K562 (cell line): ENCODE measurements around the gene ZNF597. TPM values are rescaled to one million over a fixed set of nuclear protein-coding genes. Genes with fewer than 3 reads are reported as not detected.

Experiments used
- BCOR ChIP-seq: fragments of 450-650 bp; IDR thresholded peaks from 2 replicates; pipeline ENCODE4 v1.6.1; 2016
- CTBP1 ChIP-seq: fragments of 450-650 bp; IDR thresholded peaks from 2 replicates; pipeline ENCODE4 v1.6.1; 2016; ENCODE audit warnings: borderline replicate concordance
- HDAC2 ChIP-seq: fragments of 450-650 bp; IDR thresholded peaks from 2 replicates; pipeline ENCODE4 v1.6.1; 2016; ENCODE audit warnings: mild to moderate bottlenecking
- HNRNPK ChIP-seq: fragments of 200-400 bp; formaldehyde crosslinking; IDR thresholded peaks from one replicate; pipeline ENCODE4 v1.6.1; 2018; ENCODE audit warnings: mild to moderate bottlenecking, low read depth, low read length; ENCODE audit not compliant: poor library complexity, severe bottlenecking
- MAFF ChIP-seq: IDR thresholded peaks from 2 replicates; pipeline ENCODE4 v1.6.1; 2012; ENCODE audit warnings: low read length, improper control_type of control experiment
- MEIS2 ChIP-seq: fragments of 450-650 bp; IDR thresholded peaks from 2 replicates; pipeline ENCODE4 v1.6.1; 2014; ENCODE audit warnings: mild to moderate bottlenecking; ENCODE audit not compliant: partially characterized antibody
- RAD21 ChIP-seq, 2 experiments: fragments of 250-450 bp in 1 of 2; fragments of 450-650 bp in 1 of 2; sonication (Bioruptor Pico) in 1 of 2; formaldehyde crosslinking in 1 of 2; IDR thresholded peaks in 1 of 2; conservative IDR thresholded peaks in 1 of 2; 2 replicates each; pipeline versions ENCODE4 v1.4.0 to v1.8.0; 2020 to 2022; ENCODE audit warnings: mild to moderate bottlenecking in 2 of 2, moderate library complexity in 1 of 2
- SNRNP70 ChIP-seq: fragments of 200-400 bp; formaldehyde crosslinking; optimal IDR thresholded peaks from 2 replicates; pipeline ENCODE3; 2017; ENCODE audit warnings: low read depth, low read length
- TCF7L2 ChIP-seq: fragments of 150-350 bp; IDR thresholded peaks from 2 replicates; pipeline ENCODE4 v1.6.1; 2016; ENCODE audit warnings: low read depth, mild to moderate bottlenecking, low read length, moderate library complexity
- YBX1 ChIP-seq: fragments of 450-650 bp; IDR thresholded peaks from 2 replicates; pipeline ENCODE4 v1.7.1; 2016; ENCODE audit warnings: mild to moderate bottlenecking
- ZNF133 ChIP-seq: fragments of 250-450 bp; sonication (Bioruptor Pico); IDR thresholded peaks from 2 replicates; pipeline ENCODE4 v1.4.0; 2020; ENCODE audit warnings: mild to moderate bottlenecking
- ZNF561 ChIP-seq: fragments of 450-650 bp; formaldehyde crosslinking; conservative IDR thresholded peaks from 2 replicates; pipeline ENCODE4 v1.4.0; 2020; ENCODE audit warnings: mild to moderate bottlenecking, moderate library complexity
- ZNF764 ChIP-seq: fragments of 250-450 bp; sonication (Bioruptor Pico); IDR thresholded peaks from 2 replicates; pipeline ENCODE4 v1.4.0; 2020; ENCODE audit warnings: low read depth, mild to moderate bottlenecking, moderate library complexity
- ZNF778 ChIP-seq: fragments of 450-650 bp; formaldehyde crosslinking; IDR thresholded peaks from 2 replicates; pipeline ENCODE4 v1.4.0; 2020; ENCODE audit warnings: mild to moderate bottlenecking, moderate library complexity
- ZZZ3 ChIP-seq: fragments of 450-650 bp; IDR thresholded peaks from 2 replicates; pipeline ENCODE4 v1.6.1; 2016; ENCODE audit warnings: antibody characterized with exemption, mild to moderate bottlenecking, moderate library complexity
- polyA plus RNA-seq, 8 experiments: library from polyadenylated mRNA; depleted of rRNA in 4 of 8; stranded (reverse) in 5 of 8; unstranded in 3 of 8; fragments of >200 nt; fragmentation: Nextera tagmentation in 2 of 8; fragmentation: Illumina TruSeq in 1 of 8; extraction: Ambion mirVana in 2 of 8; extraction: Trizol in 1 of 8; gene quantifications; 2 replicates each; pipeline versions ENCODE4 v1.2.1 to v1.2.3, GENCODE V29; 2011 to 2014; ENCODE audit warnings: inconsistent platforms in 1 of 8, missing spikeins in 1 of 8
- total RNA-seq, 7 experiments: library from RNA; depleted of rRNA in 6 of 7; stranded (reverse); fragments of >200 nt in 6 of 7; fragmentation: Illumina TruSeq in 2 of 7; extraction: Trizol in 2 of 7; gene quantifications; 2 replicates each; pipeline versions ENCODE4 v1.2.1 to v1.2.3, GENCODE V29; 2011 to 2021; ENCODE audit warnings: low replicate concordance in 1 of 7
- TF ChIP-seq, protein P1 (sequence below): IDR thresholded peaks from 3 replicates; pipeline ENCODE4 v1.6.1; 2011; ENCODE audit warnings: borderline replicate concordance, mild to moderate bottlenecking, moderate library complexity; ENCODE audit not compliant: insufficient read length; ENCODE audit errors: extremely low read depth
- TF ChIP-seq, protein P2 (sequence below), 2 experiments: fragments of 450-650 bp in 1 of 2; sonication (generic) in 1 of 2; formaldehyde crosslinking; conservative IDR thresholded peaks; 2 replicates each; pipeline versions ENCODE4 v1.4.0 to v1.8.1; 2020 to 2022; ENCODE audit warnings: mild to moderate bottlenecking in 1 of 2, missing genetic modification reagents in 1 of 2
- TF ChIP-seq, protein P3 (sequence below): fragments of 250-450 bp; sonication (Bioruptor Pico); IDR thresholded peaks from 2 replicates; pipeline ENCODE4 v1.8.0; 2021; ENCODE audit warnings: moderate library complexity, mild to moderate bottlenecking, inconsistent platforms
- TF ChIP-seq, protein P4 (sequence below): fragments of 450-650 bp; formaldehyde crosslinking; IDR thresholded peaks from 2 replicates; pipeline ENCODE4 v1.4.0; 2020; ENCODE audit warnings: mild to moderate bottlenecking, mixed read lengths
- TF ChIP-seq, protein P5 (sequence below): conservative IDR thresholded peaks from 2 replicates; pipeline ENCODE4 v1.6.1; 2011; ENCODE audit warnings: low read depth, mild to moderate bottlenecking, low read length; ENCODE audit not compliant: control insufficient read depth
- TF ChIP-seq, protein P6 (sequence below): fragments of 450-650 bp; formaldehyde crosslinking; IDR thresholded peaks from 2 replicates; pipeline ENCODE4 v1.4.0; 2020; ENCODE audit warnings: mild to moderate bottlenecking

Gene ZNF597
- total and polyA plus RNA-seq, 9 of the 15 experiments (the other 6 are each of a cell fraction or from before 2014, with no cell fraction given), result 0.14 to 0.68 (median 0.42) TPM

DNA sequence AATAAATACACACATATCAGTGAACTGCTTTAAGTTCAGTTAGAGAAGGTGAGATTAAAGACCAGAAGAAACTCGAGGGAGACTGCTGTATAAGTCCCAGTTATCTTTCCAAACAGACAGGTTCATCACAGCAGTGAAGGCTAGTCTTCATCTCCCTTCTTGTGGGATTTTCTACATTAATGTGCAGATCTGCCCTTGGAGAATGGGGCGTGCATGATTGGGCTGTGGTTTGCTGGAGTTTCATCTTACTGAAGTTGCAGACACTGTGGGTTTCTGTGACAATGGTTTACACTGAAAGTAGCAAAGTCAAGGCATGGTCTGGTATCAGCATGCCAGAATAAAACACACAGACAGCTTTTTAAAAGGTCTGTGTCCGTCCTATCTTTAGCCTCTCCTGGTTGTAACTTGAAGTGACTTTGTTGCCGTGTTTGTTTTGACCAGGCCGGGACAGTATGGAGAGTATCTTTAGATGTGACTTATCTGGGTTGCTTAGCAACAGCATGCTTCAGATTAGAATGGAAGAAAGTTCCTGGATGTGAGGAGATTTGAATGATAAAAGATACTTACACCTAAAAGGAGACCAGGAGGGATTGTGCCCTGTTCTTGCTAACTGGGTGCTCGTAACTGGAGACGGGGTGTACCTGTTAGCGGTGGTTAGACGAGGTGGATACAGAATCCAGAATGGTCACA is 16.2 kb upstream of the ZNF597 start (continued):
- TF ChIP-seq, protein P1, sequence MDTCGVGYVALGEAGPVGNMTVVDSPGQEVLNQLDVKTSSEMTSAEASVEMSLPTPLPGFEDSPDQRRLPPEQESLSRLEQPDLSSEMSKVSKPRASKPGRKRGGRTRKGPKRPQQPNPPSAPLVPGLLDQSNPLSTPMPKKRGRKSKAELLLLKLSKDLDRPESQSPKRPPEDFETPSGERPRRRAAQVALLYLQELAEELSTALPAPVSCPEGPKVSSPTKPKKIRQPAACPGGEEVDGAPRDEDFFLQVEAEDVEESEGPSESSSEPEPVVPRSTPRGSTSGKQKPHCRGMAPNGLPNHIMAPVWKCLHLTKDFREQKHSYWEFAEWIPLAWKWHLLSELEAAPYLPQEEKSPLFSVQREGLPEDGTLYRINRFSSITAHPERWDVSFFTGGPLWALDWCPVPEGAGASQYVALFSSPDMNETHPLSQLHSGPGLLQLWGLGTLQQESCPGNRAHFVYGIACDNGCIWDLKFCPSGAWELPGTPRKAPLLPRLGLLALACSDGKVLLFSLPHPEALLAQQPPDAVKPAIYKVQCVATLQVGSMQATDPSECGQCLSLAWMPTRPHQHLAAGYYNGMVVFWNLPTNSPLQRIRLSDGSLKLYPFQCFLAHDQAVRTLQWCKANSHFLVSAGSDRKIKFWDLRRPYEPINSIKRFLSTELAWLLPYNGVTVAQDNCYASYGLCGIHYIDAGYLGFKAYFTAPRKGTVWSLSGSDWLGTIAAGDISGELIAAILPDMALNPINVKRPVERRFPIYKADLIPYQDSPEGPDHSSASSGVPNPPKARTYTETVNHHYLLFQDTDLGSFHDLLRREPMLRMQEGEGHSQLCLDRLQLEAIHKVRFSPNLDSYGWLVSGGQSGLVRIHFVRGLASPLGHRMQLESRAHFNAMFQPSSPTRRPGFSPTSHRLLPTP, result no peak
- TF ChIP-seq HDAC2, result no peak
- no peak for TF ChIP-seq SNRNP70
- TF ChIP-seq TCF7L2, result no peak
- TF ChIP-seq ZNF133 (CRISPR knock-in tag), result no peak
- TF ChIP-seq BCOR, result no peak
- no peak for TF ChIP-seq RAD21 (CRISPR knock-in tag; conservative IDR thresholded peaks at IDR 0.05 in 1 of 2, IDR thresholded peaks at IDR 0.05 in 1 of 2)
- TF ChIP-seq HNRNPK, result no peak
- TF ChIP-seq, protein P2, sequence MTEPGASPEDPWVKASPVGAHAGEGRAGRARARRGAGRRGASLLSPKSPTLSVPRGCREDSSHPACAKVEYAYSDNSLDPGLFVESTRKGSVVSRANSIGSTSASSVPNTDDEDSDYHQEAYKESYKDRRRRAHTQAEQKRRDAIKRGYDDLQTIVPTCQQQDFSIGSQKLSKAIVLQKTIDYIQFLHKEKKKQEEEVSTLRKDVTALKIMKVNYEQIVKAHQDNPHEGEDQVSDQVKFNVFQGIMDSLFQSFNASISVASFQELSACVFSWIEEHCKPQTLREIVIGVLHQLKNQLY (CRISPR knock-in tag; conservative IDR thresholded peaks at IDR 0.05), result no peak
- TF ChIP-seq CTBP1, result peak; percentile 13; the same call in 1 of the 2 replicates
- TF ChIP-seq, protein P3, sequence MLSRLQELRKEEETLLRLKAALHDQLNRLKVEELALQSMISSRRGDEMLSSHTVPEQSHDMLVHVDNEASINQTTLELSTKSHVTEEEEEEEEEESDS (CRISPR knock-in tag), result no peak
- TF ChIP-seq MEIS2, result no peak
- TF ChIP-seq, protein P4, sequence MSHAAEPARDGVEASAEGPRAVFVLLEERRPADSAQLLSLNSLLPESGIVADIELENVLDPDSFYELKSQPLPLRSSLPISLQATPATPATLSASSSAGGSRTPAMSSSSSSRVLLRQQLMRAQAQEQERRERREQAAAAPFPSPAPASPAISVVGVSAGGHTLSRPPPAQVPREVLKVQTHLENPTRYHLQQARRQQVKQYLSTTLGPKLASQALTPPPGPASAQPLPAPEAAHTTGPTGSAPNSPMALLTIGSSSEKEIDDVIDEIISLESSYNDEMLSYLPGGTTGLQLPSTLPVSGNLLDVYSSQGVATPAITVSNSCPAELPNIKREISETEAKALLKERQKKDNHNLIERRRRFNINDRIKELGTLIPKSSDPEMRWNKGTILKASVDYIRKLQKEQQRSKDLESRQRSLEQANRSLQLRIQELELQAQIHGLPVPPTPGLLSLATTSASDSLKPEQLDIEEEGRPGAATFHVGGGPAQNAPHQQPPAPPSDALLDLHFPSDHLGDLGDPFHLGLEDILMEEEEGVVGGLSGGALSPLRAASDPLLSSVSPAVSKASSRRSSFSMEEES, result no peak
- no peak for TF ChIP-seq MAFF
- TF ChIP-seq ZZZ3, result no peak
- no peak for TF ChIP-seq ZNF764
- TF ChIP-seq ZNF561 (CRISPR knock-in tag), result no peak
- no peak for TF ChIP-seq YBX1
- TF ChIP-seq, protein P5, sequence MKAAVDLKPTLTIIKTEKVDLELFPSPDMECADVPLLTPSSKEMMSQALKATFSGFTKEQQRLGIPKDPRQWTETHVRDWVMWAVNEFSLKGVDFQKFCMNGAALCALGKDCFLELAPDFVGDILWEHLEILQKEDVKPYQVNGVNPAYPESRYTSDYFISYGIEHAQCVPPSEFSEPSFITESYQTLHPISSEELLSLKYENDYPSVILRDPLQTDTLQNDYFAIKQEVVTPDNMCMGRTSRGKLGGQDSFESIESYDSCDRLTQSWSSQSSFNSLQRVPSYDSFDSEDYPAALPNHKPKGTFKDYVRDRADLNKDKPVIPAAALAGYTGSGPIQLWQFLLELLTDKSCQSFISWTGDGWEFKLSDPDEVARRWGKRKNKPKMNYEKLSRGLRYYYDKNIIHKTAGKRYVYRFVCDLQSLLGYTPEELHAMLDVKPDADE, result no peak
- TF ChIP-seq ZNF778 (CRISPR knock-in tag), result no peak
- TF ChIP-seq, protein P6, sequence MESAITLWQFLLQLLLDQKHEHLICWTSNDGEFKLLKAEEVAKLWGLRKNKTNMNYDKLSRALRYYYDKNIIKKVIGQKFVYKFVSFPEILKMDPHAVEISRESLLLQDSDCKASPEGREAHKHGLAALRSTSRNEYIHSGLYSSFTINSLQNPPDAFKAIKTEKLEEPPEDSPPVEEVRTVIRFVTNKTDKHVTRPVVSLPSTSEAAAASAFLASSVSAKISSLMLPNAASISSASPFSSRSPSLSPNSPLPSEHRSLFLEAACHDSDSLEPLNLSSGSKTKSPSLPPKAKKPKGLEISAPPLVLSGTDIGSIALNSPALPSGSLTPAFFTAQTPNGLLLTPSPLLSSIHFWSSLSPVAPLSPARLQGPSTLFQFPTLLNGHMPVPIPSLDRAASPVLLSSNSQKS (CRISPR knock-in tag), result no peak
